CD4-positive, alpha-beta T cell treated with Interleukin-15 for 4 hours (primary cell): ENCODE data around the gene ZNF792.
"Not testable (repeated sequence)": the region's sequence is repeated elsewhere in the genome, so short reads cannot be mapped to it uniquely, and the experiment has no call there.

Experiments
- DNase-seq: peaks from one replicate; pipeline ENCODE4 v3.0.0-alpha.2; 2020; ENCODE audit warnings: low spot score

Gene ZNF792

GRCh38 chr19:34998777-34999497, 34.9 kb upstream of the ZNF792 start:
- DNase-seq, result no peak

GRCh38 chr19:34998224-34998623, 34.2 kb upstream of the ZNF792 start:
- DNase-seq, result not testable (repeated sequence)

- peak; percentile 20 for DNase-seq
Observed at GRCh38 chr19:34997071-34997617, 33.1 kb upstream of the ZNF792 start.

GRCh38 chr19:34995551-34995950, 31.5 kb upstream of the ZNF792 start:
- DNase-seq, result no peak

GRCh38 chr19:34994643-34995541, 30.9 kb upstream of the ZNF792 start:
- DNase-seq, result no peak

GRCh38 chr19:34994286-34994642, 30.2 kb upstream of the ZNF792 start:
- DNase-seq, result no peak

DNA sequence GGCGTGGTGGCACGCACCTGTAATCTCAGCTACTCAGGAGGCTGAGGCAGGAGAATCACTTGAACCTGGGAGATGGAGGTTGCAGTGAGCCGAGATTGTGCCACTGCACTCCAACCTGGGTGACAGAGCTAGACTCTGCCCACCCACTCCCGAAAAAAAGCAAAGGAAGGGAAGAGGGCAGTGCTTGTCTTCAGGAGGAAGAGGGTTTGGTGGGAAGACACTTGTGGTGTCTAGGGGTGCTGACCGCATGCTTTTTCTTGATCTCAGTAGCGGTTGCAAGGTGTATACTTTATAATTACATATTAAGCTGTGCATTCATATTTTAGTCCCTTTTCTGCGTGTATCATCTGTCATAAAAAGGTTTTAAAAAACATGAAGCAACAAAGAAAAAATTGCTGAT, 28.6 kb upstream of the ZNF792 start:
- not testable (repeated sequence) for DNase-seq

DNA sequence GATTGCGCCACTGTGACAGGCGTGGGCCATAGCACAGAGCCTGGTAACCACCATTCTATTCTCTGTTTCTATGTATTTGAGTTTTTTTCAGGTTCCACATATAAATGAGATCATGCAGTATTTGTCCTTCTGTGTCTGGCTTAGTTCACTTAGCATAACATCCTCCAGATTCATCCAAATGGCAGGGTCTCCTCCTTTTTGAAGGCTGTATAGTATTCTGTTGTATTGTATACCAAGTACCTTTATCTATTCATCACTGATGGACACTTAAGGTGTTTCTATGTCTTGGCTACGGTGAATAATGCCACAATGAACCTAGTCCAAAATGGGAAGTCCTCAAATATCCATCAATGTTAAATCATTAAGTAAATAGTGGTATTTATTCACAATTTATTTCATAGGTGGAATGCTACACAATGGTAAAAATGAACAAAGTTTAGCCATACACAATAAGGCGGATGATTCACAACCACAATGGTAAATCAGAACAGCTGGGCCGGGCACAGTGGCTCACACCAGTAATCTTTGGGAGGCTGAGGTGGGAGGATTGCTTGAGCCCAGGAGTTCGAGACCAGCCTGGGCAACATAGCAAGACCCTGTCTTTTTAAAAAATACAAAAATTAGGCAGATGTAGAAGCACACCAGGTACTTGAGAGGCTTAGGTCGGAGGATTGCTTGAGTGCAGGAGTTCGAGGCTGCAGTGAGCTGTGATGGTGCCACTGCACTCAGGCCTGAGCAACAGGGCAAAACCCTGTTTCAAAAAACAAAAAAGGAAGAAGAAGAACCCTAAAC, 27.7 kb upstream of the ZNF792 start:
- no peak for DNase-seq

GRCh38 chr19:34990578-34991192, 26.7 kb upstream of the ZNF792 start:
- DNase-seq, result no peak

DNA sequence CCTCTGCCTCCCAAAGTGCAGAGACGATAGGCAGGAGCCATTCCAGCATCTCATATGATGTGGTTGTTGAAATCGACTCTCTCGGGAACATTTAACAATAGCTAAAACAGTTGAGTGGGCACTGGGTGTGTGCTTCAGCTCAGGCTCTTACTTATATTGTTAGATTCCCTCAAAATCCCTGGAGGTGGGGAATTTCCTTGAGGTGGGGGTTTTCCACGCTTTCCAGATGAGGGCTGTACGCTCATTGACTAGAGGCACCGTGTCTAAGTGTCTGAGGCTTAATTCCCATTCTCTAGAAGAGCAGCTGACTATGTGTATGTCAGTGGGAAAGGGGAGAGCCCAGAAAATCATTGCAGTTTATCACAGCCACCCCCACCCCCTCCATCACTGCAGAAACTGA, 25.3 kb upstream of the ZNF792 start:
- DNase-seq, result no peak

DNA sequence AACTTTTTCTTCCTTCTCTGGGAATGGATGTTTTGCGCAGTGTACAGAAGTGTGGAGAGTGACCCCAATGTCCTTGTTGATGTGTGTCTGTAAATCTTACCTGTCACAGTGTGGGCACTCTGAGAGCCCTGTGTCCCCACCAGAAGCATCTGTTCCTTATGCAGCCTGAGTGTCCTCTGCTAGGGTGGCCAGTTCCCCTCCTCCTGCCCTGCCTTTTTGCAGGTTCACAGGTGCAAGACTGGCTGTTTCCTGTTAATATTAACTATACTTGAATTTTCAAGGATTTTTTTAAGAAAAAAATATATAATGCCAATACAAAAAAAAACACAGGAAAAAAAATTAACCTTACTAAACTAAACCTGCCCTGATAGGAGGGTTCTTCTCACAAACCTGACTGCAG, 24.1 kb upstream of the ZNF792 start:
- no peak for DNase-seq

DNA sequence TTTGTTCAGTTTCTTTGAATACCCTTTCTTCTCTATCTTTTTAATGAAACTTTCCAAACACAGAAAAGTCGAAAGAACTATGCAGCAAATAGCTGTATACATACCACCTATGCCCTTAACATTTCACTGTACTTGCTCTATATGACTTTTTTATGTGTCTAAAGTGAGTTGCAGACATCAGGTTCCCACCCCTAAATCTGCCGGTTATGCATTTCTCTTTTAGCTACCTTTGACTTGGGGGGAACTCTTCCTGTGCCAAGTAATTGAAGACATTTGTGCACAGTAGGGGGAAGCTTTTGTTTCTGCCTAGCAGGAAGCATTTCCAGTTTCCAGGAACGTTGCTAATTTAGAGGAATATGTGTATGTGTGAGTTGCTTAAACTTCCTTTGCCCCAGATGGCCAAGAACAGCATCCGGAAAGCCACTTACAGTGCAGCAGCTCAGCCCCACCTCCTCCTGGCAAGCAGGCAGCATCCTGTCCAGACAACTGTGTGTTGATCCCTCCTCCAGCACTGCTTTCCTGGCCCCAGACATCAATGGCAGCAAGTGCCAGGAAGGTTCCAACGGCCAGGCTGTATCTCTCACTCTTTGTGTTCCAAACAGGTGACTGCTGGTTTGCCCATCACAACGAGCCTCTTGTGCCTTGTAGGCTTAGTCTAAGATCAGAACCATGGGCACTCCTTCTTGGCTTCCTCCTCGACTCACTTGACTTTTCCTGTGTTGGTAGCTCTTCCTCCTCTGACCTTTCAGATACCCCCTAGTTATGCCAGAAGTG, 21.4 kb upstream of the ZNF792 start:
- peak; percentile 14 for DNase-seq

GRCh38 chr19:34984287-34984686, 20.3 kb upstream of the ZNF792 start:
- no peak for DNase-seq

- DNase-seq, result no peak
Observed at GRCh38 chr19:34983786-34984185, 19.8 kb upstream of the ZNF792 start.

- DNase-seq, result no peak
Observed at GRCh38 chr19:34982275-34982674, 18.2 kb upstream of the ZNF792 start.

DNA sequence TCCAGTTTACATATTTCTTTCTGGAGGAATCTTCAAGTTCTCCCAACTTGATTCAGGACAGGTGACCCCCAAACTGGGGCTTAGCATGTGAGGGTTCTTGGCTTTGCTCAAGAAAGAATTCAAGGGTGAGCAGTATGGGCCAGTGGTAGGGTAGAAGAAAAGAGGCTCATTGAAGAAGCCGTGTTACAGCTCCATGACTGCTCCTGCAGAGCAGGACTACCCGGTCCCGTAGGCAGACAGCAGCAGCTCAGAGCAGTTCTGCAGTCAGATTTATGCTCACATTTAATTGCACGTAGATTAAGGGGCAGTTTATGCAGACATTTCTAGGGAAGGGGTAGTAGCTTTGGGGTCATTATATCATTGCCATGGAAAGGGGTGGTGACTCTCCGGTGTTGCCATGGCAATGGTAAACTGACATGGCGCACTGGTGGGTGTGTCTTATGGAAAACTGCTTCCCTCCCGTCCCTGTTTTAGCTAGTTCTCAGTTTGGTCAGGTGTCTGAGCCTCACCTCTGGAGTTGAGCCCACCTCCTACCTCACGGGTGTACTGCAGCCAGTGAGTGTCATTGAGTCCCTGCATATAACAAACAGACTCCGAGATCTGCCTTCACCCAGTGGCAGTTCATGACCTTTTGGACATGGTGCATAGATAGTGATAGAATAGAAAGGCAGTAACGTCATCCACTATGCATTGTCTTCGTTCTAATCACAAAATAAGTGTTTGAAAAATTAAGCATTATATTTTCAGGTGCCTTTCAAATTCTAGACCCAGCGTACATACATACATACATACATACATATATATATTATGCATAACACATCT, 16.0 kb upstream of the ZNF792 start:
- no peak for DNase-seq

DNA sequence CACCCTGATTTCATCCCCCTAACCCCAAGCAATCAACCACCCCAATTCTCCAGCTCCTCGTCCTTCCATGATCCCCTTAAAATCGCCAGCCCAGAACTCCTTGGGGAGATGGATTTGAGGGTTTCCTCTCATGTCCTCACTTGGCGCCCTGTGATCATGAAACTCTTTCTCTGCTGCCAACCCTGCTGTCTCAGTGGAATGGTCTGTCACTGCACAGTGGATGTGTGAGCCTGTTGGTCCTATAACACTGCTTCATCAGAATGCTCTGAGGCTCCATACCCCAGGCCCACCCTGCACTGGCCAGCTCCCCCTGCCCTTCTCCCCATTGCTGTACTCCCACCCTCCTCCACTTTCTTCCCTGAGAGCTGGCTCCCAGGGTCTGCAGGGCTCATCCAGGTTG, 12.6 kb upstream of the ZNF792 start:
- no peak for DNase-seq

DNA sequence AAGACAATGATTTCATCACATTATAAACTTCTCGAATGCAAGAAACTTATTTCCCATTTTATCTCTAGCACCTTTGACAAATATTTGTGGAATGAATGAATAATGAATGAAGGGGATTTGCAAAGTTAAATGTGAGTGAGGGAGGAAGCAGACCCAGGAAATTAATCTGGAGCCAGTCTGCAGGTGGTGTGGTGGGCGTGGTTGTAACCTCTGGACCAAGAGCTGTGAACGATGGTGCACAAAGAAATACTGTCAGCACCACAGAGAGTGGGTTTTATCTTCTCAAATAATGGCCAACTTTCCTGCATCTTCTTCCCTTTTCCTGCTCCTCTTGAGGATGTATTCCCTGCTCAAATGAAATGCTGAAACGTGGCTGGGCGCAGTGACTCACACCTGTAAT, 11.0 kb upstream of the ZNF792 start:
- no peak for DNase-seq

DNA sequence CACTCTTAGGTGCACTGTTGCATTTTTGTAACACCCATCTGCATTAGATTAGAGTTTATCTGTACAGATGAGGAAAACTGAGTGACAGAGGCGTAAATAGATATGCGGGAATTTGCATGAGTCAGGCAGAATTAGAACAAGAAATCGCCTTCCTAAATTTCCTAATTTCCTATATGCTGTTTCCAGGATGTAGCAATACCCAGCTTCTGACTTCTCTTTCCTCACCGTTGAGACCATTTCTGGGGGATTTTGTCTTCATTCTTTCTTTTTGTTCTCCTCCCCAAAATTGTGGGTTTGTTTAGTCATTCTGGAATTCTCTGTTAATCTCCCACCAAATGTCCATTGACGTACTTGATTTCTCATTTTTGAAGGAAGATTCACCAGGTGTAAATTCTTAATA, 10.6 kb upstream of the ZNF792 start:
- no peak for DNase-seq

- DNase-seq, result no peak
Observed at GRCh38 chr19:34972163-34972705, 8.2 kb upstream of the ZNF792 start.
